Effector CD8-positive, alpha-beta T cell (primary cell): ENCODE results near the gene CLHC1.
"Not testable (repeated sequence)": the region's sequence is repeated elsewhere in the genome, so short reads cannot be mapped to it uniquely, and the experiment has no call there.

Source experiments
- DNase-seq: peaks from one replicate; lab custom pipeline; 2025; lab: John Stamatoyannopoulos, UW

CLHC1 gene

GRCh38 chr2:55136138-55136541 is 96.0 kb downstream of the CLHC1 start:
- no peak for DNase-seq

DNA sequence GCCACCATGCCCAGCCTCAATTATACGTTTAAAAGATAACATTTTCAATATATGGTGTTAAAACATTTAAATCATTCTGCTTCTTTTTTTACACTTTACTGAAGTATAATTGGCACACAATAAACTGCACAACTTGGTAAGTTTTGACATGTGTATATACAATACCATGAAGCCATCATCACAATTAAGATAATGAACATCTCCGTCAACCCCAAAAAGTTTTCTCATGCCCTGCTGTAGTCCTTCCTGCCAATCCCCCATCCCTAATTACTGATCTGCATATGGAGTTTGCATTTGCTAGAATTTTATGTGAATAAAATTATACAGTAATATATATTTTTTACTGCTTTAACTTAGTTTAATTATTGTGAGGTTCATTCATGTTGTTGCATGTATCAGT is 96.6 kb downstream of the CLHC1 start:
- DNase-seq: no peak

DNA sequence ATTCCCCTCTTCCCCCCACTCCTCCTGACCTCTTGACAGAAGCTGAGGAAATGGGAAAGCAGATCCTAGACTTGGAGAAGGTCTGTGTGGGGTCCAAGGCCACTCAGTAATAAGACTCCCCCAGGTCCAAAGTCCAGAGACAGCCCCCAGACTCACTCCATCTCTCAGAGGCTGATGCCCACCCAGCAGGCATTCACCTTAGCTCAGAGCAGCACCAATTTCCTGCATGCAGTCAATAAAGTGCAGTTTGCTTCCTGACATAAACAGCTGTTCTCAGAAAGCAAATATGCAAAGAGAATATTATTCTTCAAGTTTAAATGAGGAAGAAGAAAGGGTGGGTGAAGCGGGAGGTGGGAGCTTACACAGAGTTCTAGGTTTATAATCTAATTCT is 97.8 kb downstream of the CLHC1 start:
- DNase-seq: no peak

- peak; percentile 46 for DNase-seq
Measured at GRCh38 chr2:55133467-55134315, 98.4 kb downstream of the CLHC1 start.

DNA sequence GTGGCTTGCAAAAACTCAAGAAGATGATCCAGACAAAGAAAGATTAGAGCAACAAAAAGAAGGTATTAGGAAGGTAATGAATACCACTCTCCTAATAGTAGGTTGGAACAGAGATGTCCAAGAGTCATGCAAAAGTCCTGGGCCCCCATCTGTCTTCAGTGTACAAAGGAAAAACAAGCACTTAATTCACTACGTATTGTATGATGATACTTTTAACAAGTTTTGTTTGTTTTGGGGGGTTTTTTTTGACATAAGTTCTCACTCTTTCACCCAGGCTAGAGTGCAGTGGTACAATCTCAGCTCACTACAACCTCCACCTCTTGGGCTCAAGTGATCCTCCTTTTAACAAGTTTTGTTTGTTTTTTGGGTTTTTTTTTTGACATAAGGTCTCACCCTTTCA is 101.2 kb downstream of the CLHC1 start:
- DNase-seq: no peak

- DNase-seq: not testable (repeated sequence)
Measured at GRCh38 chr2:55126643-55127042, 105.5 kb downstream of the CLHC1 start.
